ENCODE measurements around the gene SGSM1.
A peak's percentile ranks its signal among the peaks of the same experiment; 100 is the strongest.

Gene SGSM1

GRCh38 chr22:24812950-24813775 lies 7.2 kb downstream of the SGSM1 start:
- H3K4me3 Mint-ChIP-seq: no peak overlapping the region
- no peak for ATAC-seq (replicated peaks)
- no peaks in the 10 kb centered on the region for H3K27me3 Mint-ChIP-seq
- no peak for DNase-seq
- H3K4me1 Mint-ChIP-seq (ENCODE audit: low read depth in 2 of 2): peaks cover 0 to 8% of the 10 kb centered on the region in 2 donors
- H3K36me3 Mint-ChIP-seq (ENCODE audit: insufficient read depth): peaks cover 4% of the 10 kb centered on the region
- H3K9me3 Mint-ChIP-seq: peaks cover 4 to 11% of the 10 kb centered on the region in 2 donors
- H3K27ac Mint-ChIP-seq: no peak overlapping the region

GRCh38 chr22:24813861-24814770 lies 8.1 kb downstream of the SGSM1 start:
- no peak overlapping the region for H3K4me3 Mint-ChIP-seq
- ATAC-seq (replicated peaks) (no peak), DNase-seq (no peak)
- no peaks in the 10 kb centered on the region for H3K27me3 Mint-ChIP-seq
- no peak overlapping the region for H3K27ac Mint-ChIP-seq
- H3K36me3 Mint-ChIP-seq (ENCODE audit: insufficient read depth): peaks cover 4% of the 10 kb centered on the region
- peaks cover 0 to 8% of the 10 kb centered on the region in 2 donors for H3K4me1 Mint-ChIP-seq (ENCODE audit: low read depth in 2 of 2)
- H3K9me3 Mint-ChIP-seq: peaks cover 4 to 11% of the 10 kb centered on the region in 2 donors

GRCh38 chr22:24816806-24817205 lies 10.8 kb downstream of the SGSM1 start:
- ATAC-seq (replicated peaks) (no peak), DNase-seq (no peak)
- peaks cover 4 to 11% of the 10 kb centered on the region in 2 donors for H3K9me3 Mint-ChIP-seq
- H3K4me1 Mint-ChIP-seq (ENCODE audit: low read depth in 2 of 2): peaks cover 0 to 2% of the 10 kb centered on the region in 2 donors
- H3K27me3 Mint-ChIP-seq: no peaks in the 10 kb centered on the region
- no peak overlapping the region for H3K4me3 Mint-ChIP-seq
- H3K36me3 Mint-ChIP-seq (ENCODE audit: insufficient read depth): peaks cover 4% of the 10 kb centered on the region
- H3K27ac Mint-ChIP-seq: no peak overlapping the region

- Mint-ChIP-seq H3K4me1 (ENCODE audit: low read depth in 2 of 2) (no peaks in the 10 kb centered on the region), H3K9me3 (peaks cover 4 to 11% of the 10 kb centered on the region in 2 donors), H3K4me3 (no peak overlapping the region), H3K27me3 (no peaks in the 10 kb centered on the region), H3K36me3 (ENCODE audit: insufficient read depth) (peaks cover 4% of the 10 kb centered on the region), H3K27ac (no peak overlapping the region)
- ATAC-seq (replicated peaks) (no peak), DNase-seq (no peak)
Measured at GRCh38 chr22:24819487-24819886, 13.5 kb downstream of the SGSM1 start.

- ATAC-seq (replicated peaks): no peak
- Mint-ChIP-seq H3K27ac (no peak overlapping the region), H3K36me3 (ENCODE audit: insufficient read depth) (peaks cover 4% of the 10 kb centered on the region)
Measured at GRCh38 chr22:24819911-24820461, 14.0 kb downstream of the SGSM1 start.

GRCh38 chr22:24822471-24822870 lies 16.5 kb downstream of the SGSM1 start:
- Mint-ChIP-seq H3K4me1 (ENCODE audit: low read depth in 2 of 2) (peaks cover 0 to 2% of the 10 kb centered on the region in 2 donors), H3K27me3 (peaks cover 0 to 8% of the 10 kb centered on the region in 2 donors), H3K36me3 (ENCODE audit: insufficient read depth) (no peaks in the 10 kb centered on the region), H3K27ac (no peak overlapping the region), H3K4me3 (no peak overlapping the region), H3K9me3 (no peaks in the 10 kb centered on the region)
- no peak for DNase-seq
- no peak for ATAC-seq (replicated peaks)

More at GRCh38 chr22:24819911-24820461, 14.0 kb downstream of the SGSM1 start:
- Mint-ChIP-seq H3K9me3 (peaks cover 4 to 9% of the 10 kb centered on the region in 2 donors), H3K4me3 (no peak overlapping the region), H3K4me1 (ENCODE audit: low read depth in 2 of 2) (no peaks in the 10 kb centered on the region), H3K27me3 (no peaks in the 10 kb centered on the region)
- no peak for DNase-seq

GRCh38 chr22:24823787-24824186 lies 17.8 kb downstream of the SGSM1 start:
- H3K9me3 Mint-ChIP-seq: no peaks in the 10 kb centered on the region
- no peak overlapping the region for H3K27ac Mint-ChIP-seq
- H3K27me3 Mint-ChIP-seq: peaks cover 0 to 8% of the 10 kb centered on the region in 2 donors
- no peak for ATAC-seq (replicated peaks)
- no peak overlapping the region for H3K4me3 Mint-ChIP-seq
- H3K36me3 Mint-ChIP-seq (ENCODE audit: insufficient read depth): no peaks in the 10 kb centered on the region
- DNase-seq: no peak
- peaks cover 0 to 2% of the 10 kb centered on the region in 2 donors for H3K4me1 Mint-ChIP-seq (ENCODE audit: low read depth in 2 of 2)

- Mint-ChIP-seq H3K4me3 (no peak overlapping the region), H3K27ac (peak overlapping the region in 1 of 2 donors; percentile 14)
- ATAC-seq (replicated peaks): no peak
Measured at GRCh38 chr22:24824250-24824649, 18.2 kb downstream of the SGSM1 start.

GRCh38 chr22:24824915-24825314 lies 18.9 kb downstream of the SGSM1 start:
- Mint-ChIP-seq H3K4me3 (no peak overlapping the region), H3K36me3 (ENCODE audit: insufficient read depth) (no peaks in the 10 kb centered on the region), H3K27ac (peak overlapping the region in 1 of 2 donors; percentile 14), H3K4me1 (ENCODE audit: low read depth in 2 of 2) (peaks cover 0 to 2% of the 10 kb centered on the region in 2 donors), H3K9me3 (no peaks in the 10 kb centered on the region), H3K27me3 (peaks cover 0 to 8% of the 10 kb centered on the region in 2 donors)
- no peak for DNase-seq
- ATAC-seq (replicated peaks): no peak

More at GRCh38 chr22:24824250-24824649, 18.2 kb downstream of the SGSM1 start:
- Mint-ChIP-seq H3K4me1 (ENCODE audit: low read depth in 2 of 2) (peaks cover 0 to 2% of the 10 kb centered on the region in 2 donors), H3K27me3 (peaks cover 0 to 8% of the 10 kb centered on the region in 2 donors), H3K36me3 (ENCODE audit: insufficient read depth) (no peaks in the 10 kb centered on the region), H3K9me3 (no peaks in the 10 kb centered on the region)
- DNase-seq: no peak

- H3K27ac Mint-ChIP-seq: peak overlapping the region in 1 of 2 donors; percentile 57
- peaks cover 0 to 8% of the 10 kb centered on the region in 2 donors for H3K27me3 Mint-ChIP-seq
- no peak for DNase-seq
- no peak overlapping the region for H3K4me3 Mint-ChIP-seq
- H3K4me1 Mint-ChIP-seq (ENCODE audit: low read depth in 2 of 2): peaks cover 0 to 2% of the 10 kb centered on the region in 2 donors
- no peaks in the 10 kb centered on the region for H3K36me3 Mint-ChIP-seq (ENCODE audit: insufficient read depth)
- no peak for ATAC-seq (replicated peaks)
- H3K9me3 Mint-ChIP-seq: no peaks in the 10 kb centered on the region
Measured at GRCh38 chr22:24826710-24827285, 20.8 kb downstream of the SGSM1 start.

- Mint-ChIP-seq H3K27ac (no peak overlapping the region), H3K27me3 (peaks cover 0 to 8% of the 10 kb centered on the region in 2 donors), H3K9me3 (no peaks in the 10 kb centered on the region), H3K4me1 (ENCODE audit: low read depth in 2 of 2) (peaks cover 0 to 2% of the 10 kb centered on the region in 2 donors), H3K4me3 (no peak overlapping the region), H3K36me3 (ENCODE audit: insufficient read depth) (no peaks in the 10 kb centered on the region)
- ATAC-seq (replicated peaks) (no peak), DNase-seq (no peak)
Measured at GRCh38 chr22:24827296-24827695, 21.3 kb downstream of the SGSM1 start.

GRCh38 chr22:24830205-24830979 lies 24.4 kb downstream of the SGSM1 start:
- H3K36me3 Mint-ChIP-seq (ENCODE audit: insufficient read depth): no peaks in the 10 kb centered on the region
- no peak overlapping the region for H3K27ac Mint-ChIP-seq
- H3K9me3 Mint-ChIP-seq: no peaks in the 10 kb centered on the region
- H3K4me3 Mint-ChIP-seq: no peak overlapping the region
- H3K4me1 Mint-ChIP-seq (ENCODE audit: low read depth in 2 of 2): peaks cover 4% of the 10 kb centered on the region in 2 donors
- H3K27me3 Mint-ChIP-seq: peaks cover 0 to 8% of the 10 kb centered on the region in 2 donors
- DNase-seq (no peak), ATAC-seq (replicated peaks) (no peak)
